ENCODE measurements around the gene ZFYVE19. TPM values are rescaled to one million over a fixed set of nuclear protein-coding genes. Genes with fewer than 3 reads are reported as not detected.

Gene ZFYVE19
- total and polyA plus RNA-seq, 2 of the 13 experiments (the other 11 are each of a cell fraction or from before 2014, with no cell fraction given): 23.3 to 44.0 TPM

DNA sequence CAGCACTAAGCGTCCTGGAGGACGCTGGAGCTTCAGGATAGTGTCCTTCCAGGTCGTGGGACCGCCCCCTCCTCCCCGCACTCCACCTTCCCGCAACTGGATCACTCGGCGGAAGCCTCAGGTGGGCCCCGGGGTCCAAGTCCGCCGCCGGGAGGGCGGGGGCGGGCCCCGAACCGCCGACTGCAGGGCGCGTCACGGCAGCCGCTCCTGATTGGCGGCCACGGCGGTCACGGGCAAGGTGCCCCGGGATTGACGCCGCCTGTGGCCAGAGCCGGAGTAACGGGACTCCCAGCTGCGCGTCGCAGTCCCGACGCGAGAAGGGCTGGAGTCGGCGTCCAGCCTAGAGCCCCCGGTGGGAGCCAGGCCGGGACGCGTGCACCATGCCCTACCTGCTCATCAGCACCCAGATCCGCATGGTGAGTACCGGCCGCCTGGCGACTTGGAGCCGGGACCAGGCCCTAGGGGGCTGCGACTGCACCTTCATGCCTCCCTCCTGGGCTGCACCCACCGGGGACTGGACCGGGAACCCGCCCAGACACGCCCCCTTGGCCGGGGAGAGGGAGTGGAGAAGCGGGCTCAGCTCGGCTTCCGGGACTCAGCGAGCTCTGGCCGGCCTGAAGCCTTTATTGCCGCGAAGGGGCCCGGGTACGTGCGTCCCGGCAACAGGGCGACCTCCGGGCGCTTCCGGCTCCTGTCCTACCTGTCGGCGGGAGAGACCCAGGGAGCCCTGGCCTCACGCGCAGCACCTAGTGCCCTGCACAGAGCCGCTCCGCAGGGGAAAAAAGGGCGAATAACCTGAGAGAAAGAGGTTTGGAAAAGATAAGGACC lies 42.9 kb upstream of the ZFYVE19 start, which contains the start of gene GCHFR (continued):
- TF ChIP-seq, protein P1, sequence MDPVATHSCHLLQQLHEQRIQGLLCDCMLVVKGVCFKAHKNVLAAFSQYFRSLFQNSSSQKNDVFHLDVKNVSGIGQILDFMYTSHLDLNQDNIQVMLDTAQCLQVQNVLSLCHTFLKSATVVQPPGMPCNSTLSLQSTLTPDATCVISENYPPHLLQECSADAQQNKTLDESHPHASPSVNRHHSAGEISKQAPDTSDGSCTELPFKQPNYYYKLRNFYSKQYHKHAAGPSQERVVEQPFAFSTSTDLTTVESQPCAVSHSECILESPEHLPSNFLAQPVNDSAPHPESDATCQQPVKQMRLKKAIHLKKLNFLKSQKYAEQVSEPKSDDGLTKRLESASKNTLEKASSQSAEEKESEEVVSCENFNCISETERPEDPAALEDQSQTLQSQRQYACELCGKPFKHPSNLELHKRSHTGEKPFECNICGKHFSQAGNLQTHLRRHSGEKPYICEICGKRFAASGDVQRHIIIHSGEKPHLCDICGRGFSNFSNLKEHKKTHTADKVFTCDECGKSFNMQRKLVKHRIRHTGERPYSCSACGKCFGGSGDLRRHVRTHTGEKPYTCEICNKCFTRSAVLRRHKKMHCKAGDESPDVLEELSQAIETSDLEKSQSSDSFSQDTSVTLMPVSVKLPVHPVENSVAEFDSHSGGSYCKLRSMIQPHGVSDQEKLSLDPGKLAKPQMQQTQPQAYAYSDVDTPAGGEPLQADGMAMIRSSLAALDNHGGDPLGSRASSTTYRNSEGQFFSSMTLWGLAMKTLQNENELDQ (CRISPR knock-in tag; IDR thresholded peaks at IDR 0.05; ENCODE audit: borderline replicate concordance): peak; percentile 17; the same call in 1 of the 2 replicates
- TF ChIP-seq GATA4 (IDR thresholded peaks at IDR 0.05; ENCODE audit: borderline replicate concordance, low read depth) (peak; percentile 18; the same call in 1 of the 2 replicates), YY1 (IDR thresholded peaks at IDR 0.05; ENCODE audit: insufficient read depth, insufficient replicate concordance, low read depth, low read length) (peak; percentile 14), TCF7L2 (IDR thresholded peaks at IDR 0.05; ENCODE audit: low read depth, low read length) (no peak), CREB1 (IDR thresholded peaks at IDR 0.05) (peak; percentile 86), CREB1 (CRISPR knock-in tag; IDR thresholded peaks at IDR 0.05) (peak; percentile 33; the same call in 1 of the 2 replicates), SIN3B (IDR thresholded peaks at IDR 0.05; ENCODE audit: low read length) (no peak), ARID2 (CRISPR knock-in tag; IDR thresholded peaks at IDR 0.05; ENCODE audit: borderline replicate concordance) (peak; percentile 38; the same call in 1 of the 2 replicates), RORA (CRISPR knock-in tag; IDR thresholded peaks at IDR 0.05) (no peak), ARNT2 (CRISPR knock-in tag; IDR thresholded peaks at IDR 0.05; ENCODE audit: low read depth) (no peak), POGZ (CRISPR knock-in tag; IDR thresholded peaks at IDR 0.05) (peak; percentile 18; the same call in 1 of the 2 replicates)
- TF ChIP-seq, protein P2, sequence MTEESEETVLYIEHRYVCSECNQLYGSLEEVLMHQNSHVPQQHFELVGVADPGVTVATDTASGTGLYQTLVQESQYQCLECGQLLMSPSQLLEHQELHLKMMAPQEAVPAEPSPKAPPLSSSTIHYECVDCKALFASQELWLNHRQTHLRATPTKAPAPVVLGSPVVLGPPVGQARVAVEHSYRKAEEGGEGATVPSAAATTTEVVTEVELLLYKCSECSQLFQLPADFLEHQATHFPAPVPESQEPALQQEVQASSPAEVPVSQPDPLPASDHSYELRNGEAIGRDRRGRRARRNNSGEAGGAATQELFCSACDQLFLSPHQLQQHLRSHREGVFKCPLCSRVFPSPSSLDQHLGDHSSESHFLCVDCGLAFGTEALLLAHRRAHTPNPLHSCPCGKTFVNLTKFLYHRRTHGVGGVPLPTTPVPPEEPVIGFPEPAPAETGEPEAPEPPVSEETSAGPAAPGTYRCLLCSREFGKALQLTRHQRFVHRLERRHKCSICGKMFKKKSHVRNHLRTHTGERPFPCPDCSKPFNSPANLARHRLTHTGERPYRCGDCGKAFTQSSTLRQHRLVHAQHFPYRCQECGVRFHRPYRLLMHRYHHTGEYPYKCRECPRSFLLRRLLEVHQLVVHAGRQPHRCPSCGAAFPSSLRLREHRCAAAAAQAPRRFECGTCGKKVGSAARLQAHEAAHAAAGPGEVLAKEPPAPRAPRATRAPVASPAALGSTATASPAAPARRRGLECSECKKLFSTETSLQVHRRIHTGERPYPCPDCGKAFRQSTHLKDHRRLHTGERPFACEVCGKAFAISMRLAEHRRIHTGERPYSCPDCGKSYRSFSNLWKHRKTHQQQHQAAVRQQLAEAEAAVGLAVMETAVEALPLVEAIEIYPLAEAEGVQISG (CRISPR knock-in tag; IDR thresholded peaks at IDR 0.05): no peak; the same call in 1 of the 2 replicates
- TF ChIP-seq, protein P3, sequence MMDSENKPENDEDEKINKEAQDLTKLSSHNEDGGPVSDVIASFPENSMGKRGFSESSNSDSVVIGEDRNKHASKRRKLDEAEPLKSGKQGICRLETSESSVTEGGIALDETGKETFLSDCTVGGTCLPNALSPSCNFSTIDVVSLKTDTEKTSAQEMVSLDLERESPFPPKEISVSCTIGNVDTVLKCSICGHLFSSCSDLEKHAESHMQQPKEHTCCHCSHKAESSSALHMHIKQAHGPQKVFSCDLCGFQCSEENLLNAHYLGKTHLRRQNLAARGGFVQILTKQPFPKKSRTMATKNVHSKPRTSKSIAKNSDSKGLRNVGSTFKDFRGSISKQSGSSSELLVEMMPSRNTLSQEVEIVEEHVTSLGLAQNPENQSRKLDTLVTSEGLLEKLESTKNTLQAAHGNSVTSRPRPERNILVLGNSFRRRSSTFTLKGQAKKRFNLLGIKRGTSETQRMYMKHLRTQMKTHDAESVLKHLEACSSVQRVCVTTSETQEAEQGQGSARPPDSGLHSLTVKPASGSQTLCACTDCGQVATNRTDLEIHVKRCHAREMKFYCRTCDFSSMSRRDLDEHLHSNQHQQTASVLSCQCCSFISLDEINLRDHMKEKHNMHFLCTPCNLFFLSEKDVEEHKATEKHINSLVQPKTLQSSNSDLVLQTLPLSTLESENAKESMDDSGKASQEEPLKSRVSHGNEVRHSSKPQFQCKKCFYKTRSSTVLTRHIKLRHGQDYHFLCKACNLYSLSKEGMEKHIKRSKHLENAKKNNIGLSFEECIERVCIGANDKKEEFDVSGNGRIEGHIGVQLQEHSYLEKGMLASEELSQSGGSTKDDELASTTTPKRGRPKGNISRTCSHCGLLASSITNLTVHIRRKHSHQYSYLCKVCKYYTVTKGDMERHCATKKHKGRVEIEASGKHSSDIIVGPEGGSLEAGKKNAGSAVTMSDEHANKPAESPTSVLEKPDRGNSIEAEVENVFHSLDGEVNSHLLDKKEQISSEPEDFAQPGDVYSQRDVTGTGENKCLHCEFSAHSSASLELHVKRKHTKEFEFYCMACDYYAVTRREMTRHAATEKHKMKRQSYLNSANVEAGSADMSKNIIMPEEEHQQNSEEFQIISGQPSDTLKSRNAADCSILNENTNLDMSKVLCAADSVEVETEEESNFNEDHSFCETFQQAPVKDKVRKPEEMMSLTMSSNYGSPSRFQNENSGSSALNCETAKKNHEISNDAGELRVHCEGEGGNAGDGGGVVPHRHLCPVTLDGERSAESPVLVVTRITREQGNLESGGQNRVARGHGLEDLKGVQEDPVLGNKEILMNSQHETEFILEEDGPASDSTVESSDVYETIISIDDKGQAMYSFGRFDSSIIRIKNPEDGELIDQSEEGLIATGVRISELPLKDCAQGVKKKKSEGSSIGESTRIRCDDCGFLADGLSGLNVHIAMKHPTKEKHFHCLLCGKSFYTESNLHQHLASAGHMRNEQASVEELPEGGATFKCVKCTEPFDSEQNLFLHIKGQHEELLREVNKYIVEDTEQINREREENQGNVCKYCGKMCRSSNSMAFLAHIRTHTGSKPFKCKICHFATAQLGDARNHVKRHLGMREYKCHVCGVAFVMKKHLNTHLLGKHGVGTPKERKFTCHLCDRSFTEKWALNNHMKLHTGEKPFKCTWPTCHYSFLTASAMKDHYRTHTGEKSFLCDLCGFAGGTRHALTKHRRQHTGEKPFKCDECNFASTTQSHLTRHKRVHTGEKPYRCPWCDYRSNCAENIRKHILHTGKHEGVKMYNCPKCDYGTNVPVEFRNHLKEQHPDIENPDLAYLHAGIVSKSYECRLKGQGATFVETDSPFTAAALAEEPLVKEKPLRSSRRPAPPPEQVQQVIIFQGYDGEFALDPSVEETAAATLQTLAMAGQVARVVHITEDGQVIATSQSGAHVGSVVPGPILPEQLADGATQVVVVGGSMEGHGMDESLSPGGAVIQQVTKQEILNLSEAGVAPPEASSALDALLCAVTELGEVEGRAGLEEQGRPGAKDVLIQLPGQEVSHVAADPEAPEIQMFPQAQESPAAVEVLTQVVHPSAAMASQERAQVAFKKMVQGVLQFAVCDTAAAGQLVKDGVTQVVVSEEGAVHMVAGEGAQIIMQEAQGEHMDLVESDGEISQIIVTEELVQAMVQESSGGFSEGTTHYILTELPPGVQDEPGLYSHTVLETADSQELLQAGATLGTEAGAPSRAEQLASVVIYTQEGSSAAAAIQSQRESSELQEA (CRISPR knock-in tag; IDR thresholded peaks at IDR 0.05; ENCODE audit: not compliant biosample characterization): peak; percentile 85
- TF ChIP-seq, protein P4, sequence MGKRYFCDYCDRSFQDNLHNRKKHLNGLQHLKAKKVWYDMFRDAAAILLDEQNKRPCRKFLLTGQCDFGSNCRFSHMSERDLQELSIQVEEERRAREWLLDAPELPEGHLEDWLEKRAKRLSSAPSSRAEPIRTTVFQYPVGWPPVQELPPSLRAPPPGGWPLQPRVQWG (CRISPR knock-in tag; IDR thresholded peaks at IDR 0.05; ENCODE audit: borderline replicate concordance, low read depth): no peak

All from HepG2 (cell line).